ENCODE data around the gene ATAD5.

ATAD5 gene

GRCh38 chr17:30793282-30793977 is 38.3 kb upstream of the ATAD5 start:
- TF ChIP-seq, protein P1, sequence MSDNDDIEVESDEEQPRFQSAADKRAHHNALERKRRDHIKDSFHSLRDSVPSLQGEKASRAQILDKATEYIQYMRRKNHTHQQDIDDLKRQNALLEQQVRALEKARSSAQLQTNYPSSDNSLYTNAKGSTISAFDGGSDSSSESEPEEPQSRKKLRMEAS (IDR thresholded peaks at IDR 0.05; ENCODE audit: low read depth, low read length), result no peak
- TF ChIP-seq POLR2A (IDR thresholded peaks at IDR 0.05; ENCODE audit: extremely low read depth, insufficient read length) (no peak), CTCF (IDR thresholded peaks at IDR 0.05; ENCODE audit: low read depth, low read length) (no peak), MYC (IDR thresholded peaks at IDR 0.05; ENCODE audit: low read depth, low read length) (no peak)
- no peak overlapping the region for H3K4me3 ChIP-seq (ENCODE audit: low read depth, low read length)
- DNase-seq (ENCODE audit: low read depth), result no peak

DNA sequence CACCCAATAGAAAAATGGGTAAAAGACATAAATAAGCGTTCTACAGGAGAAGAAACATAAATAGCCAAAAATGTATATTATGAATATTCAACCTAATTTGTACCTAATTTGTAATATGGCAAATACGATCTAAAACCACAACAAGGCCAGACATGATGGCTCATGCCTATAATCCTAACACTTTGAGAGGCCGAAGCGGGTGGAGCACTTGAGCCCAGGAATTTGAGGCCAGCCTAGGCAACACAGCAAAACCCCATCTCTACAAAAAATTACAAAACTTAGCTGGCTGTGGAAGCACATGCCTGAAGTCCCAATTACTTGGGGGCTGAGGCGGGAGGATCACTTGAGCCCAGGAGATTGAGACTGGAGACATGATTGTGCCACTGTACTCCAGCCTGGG is 37.4 kb upstream of the ATAD5 start:
- no peak overlapping the region for H3K4me3 ChIP-seq (ENCODE audit: low read depth, low read length)
- DNase-seq (ENCODE audit: low read depth), result no peak
- TF ChIP-seq MYC (IDR thresholded peaks at IDR 0.05; ENCODE audit: low read depth, low read length) (no peak), POLR2A (IDR thresholded peaks at IDR 0.05; ENCODE audit: extremely low read depth, insufficient read length) (no peak), CTCF (IDR thresholded peaks at IDR 0.05; ENCODE audit: low read depth, low read length) (no peak)
- TF ChIP-seq, protein P1 (IDR thresholded peaks at IDR 0.05; ENCODE audit: low read depth, low read length), result no peak

GRCh38 chr17:30796016-30796415 is 35.8 kb upstream of the ATAD5 start:
- no peak overlapping the region for H3K4me3 ChIP-seq (ENCODE audit: low read depth, low read length)
- DNase-seq (ENCODE audit: low read depth), result no peak
- TF ChIP-seq MYC (IDR thresholded peaks at IDR 0.05; ENCODE audit: low read depth, low read length) (no peak), CTCF (IDR thresholded peaks at IDR 0.05; ENCODE audit: low read depth, low read length) (no peak), POLR2A (IDR thresholded peaks at IDR 0.05; ENCODE audit: extremely low read depth, insufficient read length) (no peak)
- TF ChIP-seq, protein P1 (IDR thresholded peaks at IDR 0.05; ENCODE audit: low read depth, low read length), result no peak

GRCh38 chr17:30801671-30802070 is 30.1 kb upstream of the ATAD5 start:
- H3K4me3 ChIP-seq (ENCODE audit: low read depth, low read length), result no peak overlapping the region
- DNase-seq (ENCODE audit: low read depth), result no peak
- TF ChIP-seq, protein P1 (IDR thresholded peaks at IDR 0.05; ENCODE audit: low read depth, low read length), result no peak
- no peak for TF ChIP-seq MYC (IDR thresholded peaks at IDR 0.05; ENCODE audit: low read depth, low read length)
- no peak for TF ChIP-seq CTCF (IDR thresholded peaks at IDR 0.05; ENCODE audit: low read depth, low read length)
- TF ChIP-seq POLR2A (IDR thresholded peaks at IDR 0.05; ENCODE audit: extremely low read depth, insufficient read length), result no peak

DNA sequence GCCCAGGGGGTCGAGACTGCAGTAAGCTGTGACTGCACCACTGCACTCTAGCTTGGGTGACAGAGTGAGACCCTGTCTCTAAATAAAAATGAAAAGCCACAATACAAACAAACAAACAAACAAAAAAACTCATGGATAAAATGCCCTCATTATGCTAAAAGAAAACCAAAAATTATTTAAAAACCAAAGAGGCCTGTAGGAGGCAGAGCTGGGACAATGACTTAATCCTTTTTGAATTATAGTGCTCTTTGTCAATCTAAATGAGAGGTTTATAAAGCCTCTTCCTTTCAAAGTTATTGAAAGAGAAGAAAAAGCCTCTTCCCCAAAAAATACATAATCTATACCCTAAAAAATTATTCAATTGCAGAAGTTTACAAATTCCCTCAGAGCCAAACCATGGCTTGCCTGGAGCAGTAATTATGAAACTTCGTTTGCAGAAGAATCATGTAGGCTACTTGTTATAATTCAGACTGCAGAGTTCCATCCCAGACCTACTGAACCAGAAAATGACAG is 25.8 kb upstream of the ATAD5 start:
- TF ChIP-seq CTCF (IDR thresholded peaks at IDR 0.05; ENCODE audit: low read depth, low read length) (peak; percentile 13), MYC (IDR thresholded peaks at IDR 0.05; ENCODE audit: low read depth, low read length) (no peak)
- no peak for DNase-seq (ENCODE audit: low read depth)
- no peak overlapping the region for H3K4me3 ChIP-seq (ENCODE audit: low read depth, low read length)

Data from NB4 (cell line).